ENCODE data around the gene DNM3. TPM values are rescaled to one million over a fixed set of nuclear protein-coding genes. Genes with fewer than 3 reads are reported as not detected.

Gene DNM3
- polyA plus RNA-seq, 1 of the 3 experiments (the other 2 are of a cell fraction) = 0.43 TPM

GRCh38 chr1:172203135-172203823 lies 362.0 kb downstream of the DNM3 start (continued):
- no peak for TF ChIP-seq RXRA (IDR thresholded peaks at IDR 0.05; ENCODE audit: borderline replicate concordance, low read depth)
- no peak for TF ChIP-seq CHD2 (IDR thresholded peaks at IDR 0.05; ENCODE audit: low read length, partially characterized antibody)
- TF ChIP-seq MAX (IDR thresholded peaks at IDR 0.05; ENCODE audit: low read depth) = no peak
- no peak for TF ChIP-seq YY1 (IDR thresholded peaks at IDR 0.05; ENCODE audit: low read depth)
- TF ChIP-seq SIN3A (IDR thresholded peaks at IDR 0.05; ENCODE audit: borderline replicate concordance, low read depth, low read length) = no peak
- TF ChIP-seq SMC3 (IDR thresholded peaks at IDR 0.05; ENCODE audit: low read depth, low read length) = no peak
- no peak for TF ChIP-seq EP300 (IDR thresholded peaks at IDR 0.05; ENCODE audit: borderline replicate concordance in 1 of 2, low read depth in 1 of 2, low read length in 1 of 2)
- no peak for TF ChIP-seq POLR2AphosphoS5 (IDR thresholded peaks at IDR 0.05; ENCODE audit: low read depth, low read length)
- TF ChIP-seq EZH2phosphoT487 (IDR thresholded peaks at IDR 0.05; ENCODE audit: borderline replicate concordance, low read depth) = no peak

GRCh38 chr1:172203902-172204301 lies 362.6 kb downstream of the DNM3 start:
- Histone ChIP-seq H2AFZ (ENCODE audit: low read depth) (no peak overlapping the region), H3K79me2 (ENCODE audit: insufficient read depth) (no peaks in the 10 kb centered on the region), H3K36me3 (replicated peaks in 1 of 2; ENCODE audit: control insufficient read depth in 1 of 2, insufficient read depth in 2 of 2, low read length in 1 of 2) (no peaks in the 10 kb centered on the region), H3K27me3 (ENCODE audit: insufficient read depth) (no peaks in the 10 kb centered on the region), H3K9me2 (no peaks in the 10 kb centered on the region), H3K4me2 (no peak overlapping the region), H4K20me1 (ENCODE audit: insufficient read depth) (no peaks in the 10 kb centered on the region), H3F3A (replicated peaks; ENCODE audit: insufficient read depth) (no peaks in the 10 kb centered on the region), H3K9me3 (peaks cover 7% of the 10 kb centered on the region; the same call in 1 of the 2 replicates), H3K9ac (no peak overlapping the region), H3K27ac (ENCODE audit: low read depth in 2 of 2, low read length in 1 of 2) (no peak overlapping the region), H3K4me3 (ENCODE audit: low read depth in 2 of 2, low read length in 1 of 2) (no peak overlapping the region), H3K4me1 (ENCODE audit: control insufficient read depth in 1 of 2, insufficient read depth in 2 of 2, low read depth in 1 of 2, low read length in 1 of 2) (peaks cover 0 to 3% of the 10 kb centered on the region in 2 experiments; a peak in 2 of 4 replicates)
- POLR2A ChIA-PET = no interaction called here
- DNase-seq = no peak
- CTCF ChIA-PET = no interaction called here
- TF ChIP-seq FOXM1 (IDR thresholded peaks at IDR 0.05; ENCODE audit: low read depth) (no peak), MXI1 (IDR thresholded peaks at IDR 0.05; ENCODE audit: low read depth, low read length) (no peak), USF1 (IDR thresholded peaks at IDR 0.05; ENCODE audit: borderline replicate concordance, low read depth) (no peak), PBX3 (IDR thresholded peaks at IDR 0.05) (no peak), TAF1 (IDR thresholded peaks at IDR 0.05; ENCODE audit: borderline replicate concordance, low read depth, low read length) (no peak)

- ChIA-PET POLR2A (no interaction called here), CTCF (no interaction called here)
- Histone ChIP-seq H3K27me3 (ENCODE audit: insufficient read depth) (no peaks in the 10 kb centered on the region), H4K20me1 (ENCODE audit: insufficient read depth) (no peaks in the 10 kb centered on the region), H3K27ac (ENCODE audit: low read depth in 2 of 2, low read length in 1 of 2) (no peak overlapping the region), H3K4me1 (ENCODE audit: control insufficient read depth in 1 of 2, insufficient read depth in 2 of 2, low read depth in 1 of 2, low read length in 1 of 2) (peaks cover 0 to 3% of the 10 kb centered on the region in 2 experiments; a peak in 2 of 4 replicates), H3K9me2 (no peaks in the 10 kb centered on the region), H3K4me2 (no peak overlapping the region), H3K4me3 (ENCODE audit: low read depth in 2 of 2, low read length in 1 of 2) (no peak overlapping the region), H2AFZ (ENCODE audit: low read depth) (no peak overlapping the region), H3K79me2 (ENCODE audit: insufficient read depth) (no peaks in the 10 kb centered on the region), H3K9me3 (no peaks in the 10 kb centered on the region; the same call in 1 of the 2 replicates), H3K9ac (no peak overlapping the region), H3F3A (replicated peaks; ENCODE audit: insufficient read depth) (no peaks in the 10 kb centered on the region), H3K36me3 (replicated peaks in 1 of 2; ENCODE audit: control insufficient read depth in 1 of 2, insufficient read depth in 2 of 2, low read length in 1 of 2) (no peaks in the 10 kb centered on the region)
- DNase-seq = no peak
- TF ChIP-seq SIN3A (IDR thresholded peaks at IDR 0.05; ENCODE audit: borderline replicate concordance, low read depth, low read length) = no peak
- no peak for TF ChIP-seq TEAD4 (IDR thresholded peaks at IDR 0.05; ENCODE audit: borderline replicate concordance, insufficient read depth)
- no peak for TF ChIP-seq NRF1 (IDR thresholded peaks at IDR 0.05; ENCODE audit: low read depth, low read length)
- TF ChIP-seq JUND (IDR thresholded peaks at IDR 0.05) = no peak
- TF ChIP-seq NFIC (IDR thresholded peaks at IDR 0.05; ENCODE audit: borderline replicate concordance) = no peak
- TF ChIP-seq USF1 (IDR thresholded peaks at IDR 0.05; ENCODE audit: borderline replicate concordance, low read depth) = no peak
- TF ChIP-seq CHD2 (IDR thresholded peaks at IDR 0.05; ENCODE audit: low read length, partially characterized antibody) = no peak
- no peak for TF ChIP-seq RFX5 (IDR thresholded peaks at IDR 0.05; ENCODE audit: low read length)
- no peak for TF ChIP-seq MEF2A (IDR thresholded peaks at IDR 0.05; ENCODE audit: borderline replicate concordance, low read depth)
- TF ChIP-seq RAD21 (IDR thresholded peaks at IDR 0.05; ENCODE audit: low read length) = no peak
- TF ChIP-seq SMC3 (IDR thresholded peaks at IDR 0.05; ENCODE audit: low read depth, low read length) = no peak
- TF ChIP-seq ELF1 (IDR thresholded peaks at IDR 0.05) = no peak
- TF ChIP-seq TAF1 (IDR thresholded peaks at IDR 0.05; ENCODE audit: borderline replicate concordance, low read depth, low read length) = no peak
- TF ChIP-seq EP300 (IDR thresholded peaks at IDR 0.05; ENCODE audit: borderline replicate concordance in 1 of 2, low read depth in 1 of 2, low read length in 1 of 2) = no peak
- TF ChIP-seq, protein P1, sequence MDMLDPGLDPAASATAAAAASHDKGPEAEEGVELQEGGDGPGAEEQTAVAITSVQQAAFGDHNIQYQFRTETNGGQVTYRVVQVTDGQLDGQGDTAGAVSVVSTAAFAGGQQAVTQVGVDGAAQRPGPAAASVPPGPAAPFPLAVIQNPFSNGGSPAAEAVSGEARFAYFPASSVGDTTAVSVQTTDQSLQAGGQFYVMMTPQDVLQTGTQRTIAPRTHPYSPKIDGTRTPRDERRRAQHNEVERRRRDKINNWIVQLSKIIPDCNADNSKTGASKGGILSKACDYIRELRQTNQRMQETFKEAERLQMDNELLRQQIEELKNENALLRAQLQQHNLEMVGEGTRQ (IDR thresholded peaks at IDR 0.05; ENCODE audit: borderline replicate concordance, low read depth, low read length) = no peak
These were observed 365.0 kb downstream of the DNM3 start for GRCh38 chr1:172206256-172206655.
